K562 (cell line): ENCODE measurements around the gene RFWD3. TPM values are rescaled to one million over a fixed set of nuclear protein-coding genes. Genes with fewer than 3 reads are reported as not detected.
A peak's percentile ranks its signal among the peaks of the same experiment; 100 is the strongest.

ENCODE experiments used
- CBFA2T2 ChIP-seq: fragments of 450-650 bp; conservative IDR thresholded peaks from 2 replicates; pipeline ENCODE4 v1.6.1; 2017; ENCODE audit warnings: mild to moderate bottlenecking
- ETS2 ChIP-seq: IDR thresholded peaks from 2 replicates; pipeline ENCODE4 v1.6.1; 2016; ENCODE audit warnings: borderline replicate concordance, missing genetic modification characterization, mild to moderate bottlenecking, moderate library complexity, missing compliant biosample characterization; ENCODE audit not compliant: poor library complexity, severe bottlenecking
- KDM1A ChIP-seq, 2 experiments: fragments of 450-650 bp; IDR thresholded peaks; 2 replicates each; pipeline ENCODE4 v1.6.1; 2016; ENCODE audit warnings: mild to moderate bottlenecking in 2 of 2
- MECOM ChIP-seq: fragments of 250-450 bp; sonication (Bioruptor Pico); IDR thresholded peaks from 2 replicates; pipeline ENCODE4 v1.8.0; 2022; ENCODE audit warnings: inconsistent platforms
- NONO ChIP-seq, 2 experiments: fragments of 200-400 bp in 1 of 2; fragments of 450-650 bp in 1 of 2; formaldehyde crosslinking in 1 of 2; IDR thresholded peaks; 2 replicates each; pipeline ENCODE4 v1.6.1; 2017; ENCODE audit warnings: low read depth in 2 of 2, mild to moderate bottlenecking in 2 of 2, moderate library complexity in 2 of 2, low read length in 1 of 2
- POU5F1 ChIP-seq: fragments of 150-350 bp; IDR thresholded peaks from 2 replicates; pipeline ENCODE4 v1.6.1; 2014; ENCODE audit warnings: borderline replicate concordance, low read length, low read depth, mild to moderate bottlenecking; ENCODE audit not compliant: partially characterized antibody
- RBFOX2 ChIP-seq: fragments of 200-400 bp; formaldehyde crosslinking; IDR thresholded peaks from 2 replicates; pipeline ENCODE4 v1.6.1; 2017; ENCODE audit warnings: low read depth, mild to moderate bottlenecking, low read length, moderate library complexity
- ZC3H8 ChIP-seq: fragments of 450-650 bp; IDR thresholded peaks from 2 replicates; pipeline ENCODE4 v1.6.1; 2017
- ZFP30 ChIP-seq: fragments of 250-450 bp; sonication (Bioruptor Pico); IDR thresholded peaks from 2 replicates; pipeline ENCODE4 v1.8.0; 2022; ENCODE audit warnings: moderate library complexity, mild to moderate bottlenecking, inconsistent platforms, borderline replicate concordance
- ZNF354B ChIP-seq: fragments of 250-450 bp; sonication (Bioruptor Pico); IDR thresholded peaks from 2 replicates; pipeline ENCODE4 v1.4.0; 2020
- ZNF41 ChIP-seq: fragments of 250-450 bp; sonication (Bioruptor Pico); conservative IDR thresholded peaks from 2 replicates; pipeline ENCODE4 v1.4.0; 2020; ENCODE audit warnings: mild to moderate bottlenecking
- ZNF766 ChIP-seq: fragments of 200-800 bp; sonication (Bioruptor generic); conservative IDR thresholded peaks from 2 replicates; pipeline ENCODE4 v1.6.1; 2016; ENCODE audit warnings: missing genetic modification characterization, missing compliant biosample characterization
- polyA plus RNA-seq, 8 experiments: library from polyadenylated mRNA; depleted of rRNA in 4 of 8; stranded (reverse) in 5 of 8; unstranded in 3 of 8; fragments of >200 nt; fragmentation: Nextera tagmentation in 2 of 8; fragmentation: Illumina TruSeq in 1 of 8; extraction: Ambion mirVana in 2 of 8; extraction: Trizol in 1 of 8; gene quantifications; 2 replicates each; pipeline versions ENCODE4 v1.2.1 to v1.2.3, GENCODE V29; 2011 to 2014; ENCODE audit warnings: inconsistent platforms in 1 of 8, missing spikeins in 1 of 8
- total RNA-seq, 7 experiments: library from RNA; depleted of rRNA in 6 of 7; stranded (reverse); fragments of >200 nt in 6 of 7; fragmentation: Illumina TruSeq in 2 of 7; extraction: Trizol in 2 of 7; gene quantifications; 2 replicates each; pipeline versions ENCODE4 v1.2.1 to v1.2.3, GENCODE V29; 2011 to 2021; ENCODE audit warnings: low replicate concordance in 1 of 7
- TF ChIP-seq, protein P1 (sequence below): fragments of 450-650 bp; IDR thresholded peaks from 2 replicates; pipeline ENCODE4 v1.6.1; 2016
- TF ChIP-seq, protein P2 (sequence below), 2 experiments: IDR thresholded peaks; 2 replicates each; pipeline ENCODE4 v1.6.1; 2012; ENCODE audit warnings: improper control_type of control experiment in 2 of 2, low read depth in 2 of 2, low read length in 2 of 2, borderline replicate concordance in 1 of 2
- TF ChIP-seq, protein P3 (sequence below): IDR thresholded peaks from 2 replicates; pipeline ENCODE4 v1.6.1; 2016; ENCODE audit warnings: missing genetic modification characterization, missing compliant biosample characterization
- TF ChIP-seq, protein P4 (sequence below): fragments of 250-450 bp; sonication (Bioruptor Pico); IDR thresholded peaks from 2 replicates; pipeline ENCODE4 v1.4.0; 2020; ENCODE audit warnings: borderline replicate concordance

Gene RFWD3
- total and polyA plus RNA-seq, 9 of the 15 experiments (the other 6 are each of a cell fraction or from before 2014, with no cell fraction given) = 20.8 to 121 (median 79.0) TPM

DNA sequence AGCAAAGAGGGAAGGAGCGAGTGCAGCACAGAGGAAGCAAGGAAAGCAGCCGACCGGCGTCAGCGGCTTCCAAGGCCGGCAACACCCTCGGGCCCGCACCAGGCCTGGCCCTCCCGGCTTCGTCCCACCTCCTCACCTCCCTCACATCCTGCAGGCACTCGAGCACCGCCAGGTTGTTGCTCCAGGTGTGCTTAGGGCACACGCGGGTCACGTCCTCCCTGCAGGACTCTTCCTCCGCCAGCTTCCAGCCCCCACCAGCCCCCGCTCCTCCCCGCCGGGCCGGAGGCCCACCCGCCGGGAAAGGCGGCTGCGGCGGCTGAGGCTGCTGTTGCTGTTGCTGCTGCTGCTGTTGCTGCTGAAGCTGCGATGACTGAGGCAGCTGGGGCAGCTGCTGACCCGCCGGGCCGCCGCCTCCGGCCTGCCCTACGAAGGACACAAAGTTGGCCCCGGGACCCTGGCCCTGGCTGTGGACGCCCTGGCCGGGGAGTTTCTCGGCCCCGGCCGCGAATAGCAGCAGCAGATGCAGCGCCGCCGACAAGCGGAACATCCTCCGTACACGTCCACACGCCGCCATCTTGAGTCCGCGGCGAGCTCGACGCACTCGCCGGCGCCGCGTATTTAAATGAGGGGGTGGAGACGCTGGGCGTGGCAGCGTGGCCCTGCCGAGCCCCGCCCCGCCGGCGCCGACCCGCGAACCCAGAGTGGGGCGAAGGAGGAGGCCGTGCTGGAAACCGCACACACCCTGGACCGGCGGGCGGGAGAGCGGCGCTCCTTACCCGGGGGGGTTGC lies 60.0 kb downstream of the RFWD3 start, which contains the start of gene GLG1 (continued):
- TF ChIP-seq ZNF766 (0 out of 2 replicates have a peak, but pooled peaks have one; percentile 25), ZNF41 (no peak), ZC3H8 (no peak), RBFOX2 (peak; percentile 100), MECOM (CRISPR knock-in tag) (no peak), ETS2 (tag) (no peak), ZFP30 (CRISPR knock-in tag) (no peak), POU5F1 (no peak), ZNF354B (CRISPR knock-in tag) (no peak), CBFA2T2 (no peak), KDM1A (IDR thresholded peaks at IDR 0.05) (no peak), NONO (IDR thresholded peaks at IDR 0.05; ENCODE audit: low read depth in 2 of 2, low read length in 1 of 2) (peak in 1 of 2 experiments; percentile 90; a peak in 2 of 4 replicates)
- TF ChIP-seq, protein P1, sequence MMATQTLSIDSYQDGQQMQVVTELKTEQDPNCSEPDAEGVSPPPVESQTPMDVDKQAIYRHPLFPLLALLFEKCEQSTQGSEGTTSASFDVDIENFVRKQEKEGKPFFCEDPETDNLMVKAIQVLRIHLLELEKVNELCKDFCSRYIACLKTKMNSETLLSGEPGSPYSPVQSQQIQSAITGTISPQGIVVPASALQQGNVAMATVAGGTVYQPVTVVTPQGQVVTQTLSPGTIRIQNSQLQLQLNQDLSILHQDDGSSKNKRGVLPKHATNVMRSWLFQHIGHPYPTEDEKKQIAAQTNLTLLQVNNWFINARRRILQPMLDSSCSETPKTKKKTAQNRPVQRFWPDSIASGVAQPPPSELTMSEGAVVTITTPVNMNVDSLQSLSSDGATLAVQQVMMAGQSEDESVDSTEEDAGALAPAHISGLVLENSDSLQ = no peak
- TF ChIP-seq, protein P2, sequence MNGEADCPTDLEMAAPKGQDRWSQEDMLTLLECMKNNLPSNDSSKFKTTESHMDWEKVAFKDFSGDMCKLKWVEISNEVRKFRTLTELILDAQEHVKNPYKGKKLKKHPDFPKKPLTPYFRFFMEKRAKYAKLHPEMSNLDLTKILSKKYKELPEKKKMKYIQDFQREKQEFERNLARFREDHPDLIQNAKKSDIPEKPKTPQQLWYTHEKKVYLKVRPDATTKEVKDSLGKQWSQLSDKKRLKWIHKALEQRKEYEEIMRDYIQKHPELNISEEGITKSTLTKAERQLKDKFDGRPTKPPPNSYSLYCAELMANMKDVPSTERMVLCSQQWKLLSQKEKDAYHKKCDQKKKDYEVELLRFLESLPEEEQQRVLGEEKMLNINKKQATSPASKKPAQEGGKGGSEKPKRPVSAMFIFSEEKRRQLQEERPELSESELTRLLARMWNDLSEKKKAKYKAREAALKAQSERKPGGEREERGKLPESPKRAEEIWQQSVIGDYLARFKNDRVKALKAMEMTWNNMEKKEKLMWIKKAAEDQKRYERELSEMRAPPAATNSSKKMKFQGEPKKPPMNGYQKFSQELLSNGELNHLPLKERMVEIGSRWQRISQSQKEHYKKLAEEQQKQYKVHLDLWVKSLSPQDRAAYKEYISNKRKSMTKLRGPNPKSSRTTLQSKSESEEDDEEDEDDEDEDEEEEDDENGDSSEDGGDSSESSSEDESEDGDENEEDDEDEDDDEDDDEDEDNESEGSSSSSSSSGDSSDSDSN (IDR thresholded peaks at IDR 0.05; ENCODE audit: borderline replicate concordance in 1 of 2, low read depth in 2 of 2, low read length in 2 of 2) = peak in 1 of 2 experiments; percentile 78; a peak in 1 of 4 replicates
- TF ChIP-seq, protein P3, sequence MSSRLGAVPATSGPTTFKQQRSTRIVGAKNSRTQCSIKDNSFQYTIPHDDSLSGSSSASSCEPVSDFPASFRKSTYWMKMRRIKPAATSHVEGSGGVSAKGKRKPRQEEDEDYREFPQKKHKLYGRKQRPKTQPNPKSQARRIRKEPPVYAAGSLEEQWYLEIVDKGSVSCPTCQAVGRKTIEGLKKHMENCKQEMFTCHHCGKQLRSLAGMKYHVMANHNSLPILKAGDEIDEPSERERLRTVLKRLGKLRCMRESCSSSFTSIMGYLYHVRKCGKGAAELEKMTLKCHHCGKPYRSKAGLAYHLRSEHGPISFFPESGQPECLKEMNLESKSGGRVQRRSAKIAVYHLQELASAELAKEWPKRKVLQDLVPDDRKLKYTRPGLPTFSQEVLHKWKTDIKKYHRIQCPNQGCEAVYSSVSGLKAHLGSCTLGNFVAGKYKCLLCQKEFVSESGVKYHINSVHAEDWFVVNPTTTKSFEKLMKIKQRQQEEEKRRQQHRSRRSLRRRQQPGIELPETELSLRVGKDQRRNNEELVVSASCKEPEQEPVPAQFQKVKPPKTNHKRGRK (tag) = no peak
- TF ChIP-seq, protein P4, sequence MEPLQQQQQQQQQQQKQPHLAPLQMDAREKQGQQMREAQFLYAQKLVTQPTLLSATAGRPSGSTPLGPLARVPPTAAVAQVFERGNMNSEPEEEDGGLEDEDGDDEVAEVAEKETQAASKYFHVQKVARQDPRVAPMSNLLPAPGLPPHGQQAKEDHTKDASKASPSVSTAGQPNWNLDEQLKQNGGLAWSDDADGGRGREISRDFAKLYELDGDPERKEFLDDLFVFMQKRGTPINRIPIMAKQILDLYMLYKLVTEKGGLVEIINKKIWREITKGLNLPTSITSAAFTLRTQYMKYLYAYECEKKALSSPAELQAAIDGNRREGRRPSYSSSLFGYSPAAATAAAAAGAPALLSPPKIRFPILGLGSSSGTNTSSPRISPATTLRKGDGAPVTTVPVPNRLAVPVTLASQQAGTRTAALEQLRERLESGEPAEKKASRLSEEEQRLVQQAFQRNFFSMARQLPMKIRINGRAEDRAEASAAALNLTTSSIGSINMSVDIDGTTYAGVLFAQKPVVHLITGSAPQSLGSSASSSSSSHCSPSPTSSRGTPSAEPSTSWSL (CRISPR knock-in tag) = no peak
